ENCODE data around the gene RNF141.

The RNF141 gene

GRCh38 chr11:10486161-10486840, 54.7 kb downstream of the RNF141 start:
- Histone ChIP-seq H3K23ac (ENCODE audit: low read length in 2 of 2) (no peak overlapping the region), H2AFZ (ENCODE audit: low read depth, low read length) (no peak overlapping the region), H3K14ac (ENCODE audit: low read length in 2 of 2) (no peak overlapping the region), H2BK12ac (ENCODE audit: low read length in 2 of 2) (peak overlapping the region in 1 of 2 experiments; percentile 49), H2BK5ac (ENCODE audit: low read depth, low read length, poor library complexity, severe bottlenecking) (no peak overlapping the region), H3K9ac (ENCODE audit: low read length) (no peak overlapping the region), H3K9me3 (ENCODE audit: control insufficient read depth, low read length) (no peaks in the 10 kb centered on the region), H3K27ac (ENCODE audit: low read length, poor library complexity, severe bottlenecking) (no peak overlapping the region), H3K4me3 (ENCODE audit: insufficient read depth in 1 of 2, low read depth in 1 of 2, low read length in 2 of 2) (no peak overlapping the region), H3K18ac (ENCODE audit: low read depth in 1 of 2, low read length in 2 of 2) (peak overlapping the region in 1 of 2 experiments; percentile 34), H2AK5ac (ENCODE audit: low read length, severe bottlenecking) (no peak overlapping the region), H4K8ac (ENCODE audit: low read length) (no peak overlapping the region), H3K36me3 (ENCODE audit: control insufficient read depth in 1 of 2, insufficient read depth in 2 of 2, low read depth in 1 of 2, low read length in 2 of 2) (peaks cover 48 to 78% of the 10 kb centered on the region in 2 experiments), H2BK120ac (ENCODE audit: low read depth, low read length) (no peak overlapping the region), H3K4me1 (ENCODE audit: control insufficient read depth, insufficient read depth, low read depth, low read length) (peaks cover 24% of the 10 kb centered on the region), H3K4me2 (ENCODE audit: low read length, poor library complexity, severe bottlenecking) (no peak overlapping the region), H4K91ac (ENCODE audit: low read length) (no peak overlapping the region), H3K79me1 (replicated peaks; ENCODE audit: low read length, poor library complexity, severe bottlenecking) (peaks cover 27% of the 10 kb centered on the region), H3K27me3 (ENCODE audit: control insufficient read depth in 1 of 2, insufficient read depth in 1 of 2, low read length in 2 of 2) (no peaks in the 10 kb centered on the region), H3K4ac (ENCODE audit: low read depth in 1 of 2, low read length in 2 of 2) (peak overlapping the region in 1 of 2 experiments; percentile 34), H2BK15ac (ENCODE audit: low read depth, poor library complexity, severe bottlenecking) (peak overlapping the region; percentile 23)
- 95% methylated on average over 10 of the region's 10 CpGs for WGBS
- DNase-seq = no peak

- Histone ChIP-seq H3K18ac (ENCODE audit: low read depth in 1 of 2, low read length in 2 of 2) (no peak overlapping the region), H3K4ac (ENCODE audit: low read depth in 1 of 2, low read length in 2 of 2) (no peak overlapping the region), H3K4me1 (ENCODE audit: control insufficient read depth, insufficient read depth, low read depth, low read length) (peaks cover 18% of the 10 kb centered on the region), H2BK12ac (ENCODE audit: low read length in 2 of 2) (no peak overlapping the region), H3K4me2 (ENCODE audit: low read length, poor library complexity, severe bottlenecking) (no peak overlapping the region), H2BK15ac (ENCODE audit: low read depth, poor library complexity, severe bottlenecking) (no peak overlapping the region), H3K9ac (ENCODE audit: low read length) (no peak overlapping the region), H3K9me3 (ENCODE audit: control insufficient read depth, low read length) (no peaks in the 10 kb centered on the region), H4K8ac (ENCODE audit: low read length) (no peak overlapping the region), H3K4me3 (ENCODE audit: insufficient read depth in 1 of 2, low read depth in 1 of 2, low read length in 2 of 2) (no peak overlapping the region), H3K27ac (ENCODE audit: low read length, poor library complexity, severe bottlenecking) (no peak overlapping the region), H2AFZ (ENCODE audit: low read depth, low read length) (no peak overlapping the region), H3K23ac (ENCODE audit: low read length in 2 of 2) (no peak overlapping the region), H3K14ac (ENCODE audit: low read length in 2 of 2) (no peak overlapping the region), H2AK5ac (ENCODE audit: low read length, severe bottlenecking) (no peak overlapping the region), H2BK120ac (ENCODE audit: low read depth, low read length) (no peak overlapping the region), H2BK5ac (ENCODE audit: low read depth, low read length, poor library complexity, severe bottlenecking) (no peak overlapping the region), H4K91ac (ENCODE audit: low read length) (no peak overlapping the region), H3K79me1 (replicated peaks; ENCODE audit: low read length, poor library complexity, severe bottlenecking) (peaks cover 33% of the 10 kb centered on the region), H3K36me3 (ENCODE audit: control insufficient read depth in 1 of 2, insufficient read depth in 2 of 2, low read depth in 1 of 2, low read length in 2 of 2) (peaks cover 51 to 85% of the 10 kb centered on the region in 2 experiments), H3K27me3 (ENCODE audit: control insufficient read depth in 1 of 2, insufficient read depth in 1 of 2, low read length in 2 of 2) (no peaks in the 10 kb centered on the region)
- 47% methylated on average over 2 of the region's 2 CpGs for WGBS
- DNase-seq = no peak
These were observed 55.3 kb downstream of the RNF141 start for GRCh38 chr11:10485646-10486045.

- Histone ChIP-seq H2BK120ac (ENCODE audit: low read depth, low read length) (no peak overlapping the region), H2AK5ac (ENCODE audit: low read length, severe bottlenecking) (no peak overlapping the region)
- 91% methylated on average over 16 of the region's 16 CpGs for WGBS
These were observed 56.4 kb downstream of the RNF141 start for GRCh38 chr11:10484461-10485180.

GRCh38 chr11:10483584-10483983, 57.4 kb downstream of the RNF141 start:
- Histone ChIP-seq H2BK15ac (ENCODE audit: low read depth, poor library complexity, severe bottlenecking) (no peak overlapping the region), H3K14ac (ENCODE audit: low read length in 2 of 2) (peak overlapping the region in 1 of 2 experiments; percentile 4), H2BK12ac (ENCODE audit: low read length in 2 of 2) (no peak overlapping the region), H2AFZ (ENCODE audit: low read depth, low read length) (no peak overlapping the region), H3K27me3 (ENCODE audit: control insufficient read depth in 1 of 2, insufficient read depth in 1 of 2, low read length in 2 of 2) (no peaks in the 10 kb centered on the region), H3K79me1 (replicated peaks; ENCODE audit: low read length, poor library complexity, severe bottlenecking) (peaks cover 31% of the 10 kb centered on the region), H3K4me3 (ENCODE audit: insufficient read depth in 1 of 2, low read depth in 1 of 2, low read length in 2 of 2) (no peak overlapping the region), H3K4me1 (ENCODE audit: control insufficient read depth, insufficient read depth, low read depth, low read length) (peaks cover 8% of the 10 kb centered on the region), H2BK120ac (ENCODE audit: low read depth, low read length) (no peak overlapping the region), H4K8ac (ENCODE audit: low read length) (no peak overlapping the region), H4K91ac (ENCODE audit: low read length) (no peak overlapping the region), H3K9ac (ENCODE audit: low read length) (no peak overlapping the region), H2BK5ac (ENCODE audit: low read depth, low read length, poor library complexity, severe bottlenecking) (no peak overlapping the region), H3K23ac (ENCODE audit: low read length in 2 of 2) (no peak overlapping the region), H3K9me3 (ENCODE audit: control insufficient read depth, low read length) (no peaks in the 10 kb centered on the region), H3K36me3 (ENCODE audit: control insufficient read depth in 1 of 2, insufficient read depth in 2 of 2, low read depth in 1 of 2, low read length in 2 of 2) (peaks cover 51 to 96% of the 10 kb centered on the region in 2 experiments), H2AK5ac (ENCODE audit: low read length, severe bottlenecking) (no peak overlapping the region), H3K27ac (ENCODE audit: low read length, poor library complexity, severe bottlenecking) (no peak overlapping the region), H3K18ac (ENCODE audit: low read depth in 1 of 2, low read length in 2 of 2) (no peak overlapping the region), H3K4ac (ENCODE audit: low read depth in 1 of 2, low read length in 2 of 2) (no peak overlapping the region), H3K4me2 (ENCODE audit: low read length, poor library complexity, severe bottlenecking) (no peak overlapping the region)
- DNase-seq = no peak
- 59% methylated on average over 3 of the region's 3 CpGs for WGBS

More at GRCh38 chr11:10484461-10485180, 56.4 kb downstream of the RNF141 start:
- Histone ChIP-seq H2BK5ac (ENCODE audit: low read depth, low read length, poor library complexity, severe bottlenecking) (no peak overlapping the region), H3K14ac (ENCODE audit: low read length in 2 of 2) (no peak overlapping the region), H3K27me3 (ENCODE audit: control insufficient read depth in 1 of 2, insufficient read depth in 1 of 2, low read length in 2 of 2) (no peaks in the 10 kb centered on the region), H3K79me1 (replicated peaks; ENCODE audit: low read length, poor library complexity, severe bottlenecking) (peaks cover 36% of the 10 kb centered on the region), H3K4me3 (ENCODE audit: insufficient read depth in 1 of 2, low read depth in 1 of 2, low read length in 2 of 2) (no peak overlapping the region), H2BK12ac (ENCODE audit: low read length in 2 of 2) (no peak overlapping the region), H3K4ac (ENCODE audit: low read depth in 1 of 2, low read length in 2 of 2) (no peak overlapping the region), H4K91ac (ENCODE audit: low read length) (no peak overlapping the region), H3K9me3 (ENCODE audit: control insufficient read depth, low read length) (no peaks in the 10 kb centered on the region), H3K36me3 (ENCODE audit: control insufficient read depth in 1 of 2, insufficient read depth in 2 of 2, low read depth in 1 of 2, low read length in 2 of 2) (peaks cover 52 to 94% of the 10 kb centered on the region in 2 experiments), H3K4me2 (ENCODE audit: low read length, poor library complexity, severe bottlenecking) (no peak overlapping the region), H3K23ac (ENCODE audit: low read length in 2 of 2) (no peak overlapping the region), H3K4me1 (ENCODE audit: control insufficient read depth, insufficient read depth, low read depth, low read length) (peaks cover 12% of the 10 kb centered on the region), H3K18ac (ENCODE audit: low read depth in 1 of 2, low read length in 2 of 2) (no peak overlapping the region), H2AFZ (ENCODE audit: low read depth, low read length) (no peak overlapping the region), H3K27ac (ENCODE audit: low read length, poor library complexity, severe bottlenecking) (no peak overlapping the region), H2BK15ac (ENCODE audit: low read depth, poor library complexity, severe bottlenecking) (no peak overlapping the region), H3K9ac (ENCODE audit: low read length) (no peak overlapping the region), H4K8ac (ENCODE audit: low read length) (no peak overlapping the region)
- no peak for DNase-seq

Measured in mesenchymal stem cell (in vitro differentiated cells and primary cell).